GM21576 (cell line): ENCODE measurements around the gene VDAC1.
"Not testable (repeated sequence)": the region's sequence is repeated elsewhere in the genome, so short reads cannot be mapped to it uniquely, and the experiment has no call there.

Source experiments
- ATAC-seq: cut with Tn5 transposase; IDR thresholded peaks from one replicate; pipeline ENCODE4 v1.9.1; 2021; ENCODE audit warnings: mild to moderate bottlenecking, moderate library complexity; ENCODE audit not compliant: unreplicated experiment

Gene VDAC1

GRCh38 chr5:133996683-133997252 lies 8.0 kb downstream of the VDAC1 start:
- ATAC-seq: no peak

GRCh38 chr5:133995883-133996563 lies 8.8 kb downstream of the VDAC1 start:
- ATAC-seq: no peak

GRCh38 chr5:133995341-133995740 lies 9.4 kb downstream of the VDAC1 start:
- no peak for ATAC-seq

- no peak for ATAC-seq
Observed at GRCh38 chr5:133994990-133995333, 9.8 kb downstream of the VDAC1 start.

GRCh38 chr5:133994297-133994989 lies 10.3 kb downstream of the VDAC1 start:
- no peak for ATAC-seq

- ATAC-seq: no peak
Observed at GRCh38 chr5:133993185-133993936, 11.4 kb downstream of the VDAC1 start.

- ATAC-seq: no peak
Observed at GRCh38 chr5:133992429-133993155, 12.2 kb downstream of the VDAC1 start.

GRCh38 chr5:133991171-133991910 lies 13.4 kb downstream of the VDAC1 start:
- no peak for ATAC-seq

- no peak for ATAC-seq
Observed at GRCh38 chr5:133990396-133990795, 14.4 kb downstream of the VDAC1 start.

GRCh38 chr5:133985540-133986180 lies 19.1 kb downstream of the VDAC1 start:
- ATAC-seq: no peak

GRCh38 chr5:133983674-133984073 lies 21.1 kb downstream of the VDAC1 start:
- ATAC-seq: no peak

- ATAC-seq: no peak
Observed at GRCh38 chr5:133981714-133982113, 23.1 kb downstream of the VDAC1 start.

- ATAC-seq: no peak
Observed at GRCh38 chr5:133980652-133981051, 24.1 kb downstream of the VDAC1 start.

GRCh38 chr5:133978943-133979342 lies 25.8 kb downstream of the VDAC1 start:
- ATAC-seq: no peak

- ATAC-seq: no peak
Observed at GRCh38 chr5:133977858-133978257, 26.9 kb downstream of the VDAC1 start.

GRCh38 chr5:133977161-133977787 lies 27.5 kb downstream of the VDAC1 start:
- no peak for ATAC-seq

GRCh38 chr5:133975546-133975945 lies 29.2 kb downstream of the VDAC1 start:
- ATAC-seq: not testable (repeated sequence)

GRCh38 chr5:133974142-133974541 lies 30.6 kb downstream of the VDAC1 start:
- ATAC-seq: no peak

GRCh38 chr5:133970325-133970909 lies 34.4 kb downstream of the VDAC1 start:
- ATAC-seq: no peak
